Measurements from ENCODE around the gene MEIOC.
A peak's percentile ranks its signal among the peaks of the same experiment; 100 is the strongest.

The MEIOC gene

GRCh38 chr17:44708401-44709263 lies 52.4 kb downstream of the MEIOC start, which contains the start of gene DBF4B:
Gene DBF4B (plus strand): TSS chr17:44708665. CDS start chr17:44708821, 156 bp downstream.
- peak; percentile 90 for DNase-seq (ENCODE audit: low spot score)

GRCh38 chr17:44719444-44719843 lies 63.2 kb downstream of the MEIOC start:
- no peak for DNase-seq (ENCODE audit: low spot score)

- DNase-seq (ENCODE audit: low spot score), result no peak
Measured at GRCh38 chr17:44722254-44722653, 66.0 kb downstream of the MEIOC start.
